GM21526 (cell line): ENCODE data around the gene MEGF10.
A peak's percentile ranks its signal among the peaks of the same experiment; 100 is the strongest.

ENCODE experiments used
- ATAC-seq: cut with Tn5 transposase; IDR thresholded peaks from one replicate; pipeline ENCODE4 v1.9.1; 2021; ENCODE audit warnings: moderate library complexity; ENCODE audit not compliant: unreplicated experiment, low FRiP score

Gene MEGF10

DNA sequence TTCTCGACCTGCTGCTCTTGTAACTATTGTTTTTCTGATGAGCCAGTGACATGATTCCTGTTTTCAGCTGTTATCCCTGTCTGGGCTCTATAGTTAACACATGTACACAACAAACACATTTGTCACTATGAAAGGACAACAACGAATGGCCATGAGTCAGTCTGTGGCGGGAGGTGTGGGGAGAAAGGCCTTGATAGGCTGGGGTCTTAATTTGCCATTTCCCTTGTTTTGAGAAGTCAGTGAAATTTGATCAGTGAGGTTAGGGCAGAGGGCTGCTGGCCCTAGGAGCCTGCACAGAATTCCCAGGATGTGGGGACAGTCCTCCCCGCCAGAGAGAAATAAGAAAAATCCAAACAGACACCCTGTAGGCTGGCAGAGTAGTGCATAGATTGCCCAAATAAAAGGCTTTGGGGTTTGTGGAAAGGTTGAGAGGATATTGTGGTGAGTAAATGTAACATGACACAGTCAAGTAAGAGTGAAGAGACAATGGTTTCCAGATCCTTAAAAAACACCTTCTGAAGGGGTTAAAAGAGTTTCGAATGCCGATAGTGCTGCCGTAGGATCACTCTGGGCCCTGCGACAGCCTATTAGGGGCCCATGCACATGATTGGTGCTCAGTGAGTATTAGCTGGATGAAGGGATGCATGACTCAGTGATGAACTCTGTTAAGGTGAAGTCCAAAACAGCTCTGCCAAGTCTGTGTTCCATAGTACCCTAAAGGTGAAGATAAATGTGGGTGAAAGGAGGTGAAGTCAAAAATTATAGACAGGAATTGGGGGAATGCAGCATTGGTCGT, 115.9 kb downstream of the MEGF10 start:
- ATAC-seq = no peak

DNA sequence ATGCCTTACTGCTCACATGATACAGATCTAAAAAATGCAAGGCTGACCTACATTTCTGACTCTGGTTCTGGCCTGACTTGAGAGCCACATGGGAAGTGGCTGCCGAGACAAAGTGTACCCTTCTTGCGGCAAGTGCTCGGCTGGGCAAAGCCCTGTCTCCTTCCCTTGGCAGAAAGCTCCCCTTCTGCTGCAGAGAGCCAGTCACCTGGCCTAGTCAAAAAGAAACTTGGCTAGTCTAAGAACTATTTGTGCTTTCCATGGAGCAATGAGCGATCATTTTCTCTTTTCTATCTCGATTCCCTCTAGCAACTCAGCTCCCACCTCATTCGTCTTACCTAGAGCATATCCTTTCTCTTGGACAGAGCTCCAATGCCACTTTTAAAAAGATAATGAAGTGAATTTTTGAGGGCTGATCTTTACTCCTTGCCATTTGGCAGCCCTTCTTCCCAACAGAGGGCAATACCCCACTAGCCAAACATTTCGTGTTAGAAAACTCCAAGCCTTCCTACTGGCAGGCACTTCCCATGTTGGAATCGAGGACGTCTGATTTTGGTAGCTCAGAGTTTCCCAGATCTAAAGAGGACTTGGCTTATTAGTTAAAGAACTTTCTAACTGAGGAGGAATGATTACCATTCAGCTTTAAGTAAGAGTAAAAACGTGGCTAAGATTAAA, 118.8 kb downstream of the MEGF10 start:
- ATAC-seq = no peak

DNA sequence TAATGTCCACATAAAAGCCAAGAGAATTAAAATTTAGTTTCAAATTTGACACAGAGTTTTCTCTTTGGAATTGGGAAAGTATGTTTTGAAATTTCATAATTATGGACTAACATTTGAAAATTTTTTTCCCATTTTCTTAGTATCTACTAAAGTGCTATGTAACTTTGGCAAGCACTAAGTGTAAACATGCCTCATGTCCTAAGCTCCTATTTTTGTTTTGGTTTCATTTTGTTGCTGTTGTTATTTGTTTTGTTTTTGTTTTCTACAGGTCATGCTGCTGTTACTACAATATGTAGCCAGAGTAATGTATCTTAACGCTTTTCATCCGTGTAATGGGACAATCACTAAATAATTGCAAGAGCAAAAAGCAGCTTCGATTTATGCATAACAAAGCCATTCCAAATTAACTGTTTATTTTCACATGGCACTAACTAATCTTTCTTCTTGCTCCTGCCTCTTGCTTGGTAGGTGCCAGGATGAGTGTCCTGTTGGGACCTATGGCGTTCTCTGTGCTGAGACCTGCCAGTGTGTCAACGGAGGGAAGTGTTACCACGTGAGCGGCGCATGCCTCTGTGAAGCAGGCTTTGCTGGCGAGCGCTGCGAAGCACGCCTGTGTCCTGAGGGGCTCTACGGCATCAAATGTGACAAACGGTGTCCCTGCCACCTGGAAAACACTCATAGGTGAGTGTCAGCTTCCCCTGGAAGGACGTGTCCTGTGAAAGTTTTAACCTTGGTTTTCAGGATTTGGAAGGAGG, 119.5 kb downstream of the MEGF10 start:
- ATAC-seq = no peak

- peak; percentile 80 for ATAC-seq
Measured at GRCh38 chr5:127410959-127411358, 120.4 kb downstream of the MEGF10 start.

DNA sequence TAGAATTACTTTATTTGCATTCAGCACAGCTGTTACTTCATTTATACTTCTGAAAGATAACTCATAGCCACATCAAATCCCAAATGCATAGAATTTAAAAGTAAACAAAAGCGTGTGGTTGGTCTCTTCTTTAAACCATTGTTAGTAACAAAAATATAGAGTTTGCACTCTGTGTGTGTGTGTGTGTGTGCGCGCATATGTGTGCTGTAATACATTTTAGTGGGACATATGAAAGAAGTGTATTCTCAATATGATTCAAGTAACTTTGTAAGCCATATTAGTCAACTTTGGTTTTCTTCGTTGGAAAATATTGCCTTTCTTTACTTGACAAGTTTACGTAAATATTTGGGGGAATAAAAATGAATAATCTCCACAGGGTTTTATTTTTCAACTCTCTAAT, 120.8 kb downstream of the MEGF10 start:
- ATAC-seq = peak; percentile 3

DNA sequence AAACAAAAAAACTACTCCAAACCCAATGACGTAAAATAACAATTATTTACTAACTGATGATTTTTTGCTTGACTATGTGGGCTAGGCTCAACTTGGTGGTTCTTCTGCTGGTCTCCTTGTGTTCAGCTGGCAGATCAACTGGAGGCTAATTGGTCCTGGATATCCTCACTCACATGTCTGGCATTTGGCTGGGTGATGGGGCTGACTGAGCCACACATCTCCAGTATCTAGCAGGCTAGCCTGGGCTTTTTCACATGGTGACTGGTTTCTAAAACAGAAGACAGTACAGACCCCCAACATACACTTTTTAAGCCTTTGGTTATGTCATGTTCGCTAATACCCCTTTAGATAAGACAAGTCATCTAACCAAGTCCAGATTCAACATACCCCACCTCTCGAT, 122.1 kb downstream of the MEGF10 start:
- ATAC-seq = no peak

DNA sequence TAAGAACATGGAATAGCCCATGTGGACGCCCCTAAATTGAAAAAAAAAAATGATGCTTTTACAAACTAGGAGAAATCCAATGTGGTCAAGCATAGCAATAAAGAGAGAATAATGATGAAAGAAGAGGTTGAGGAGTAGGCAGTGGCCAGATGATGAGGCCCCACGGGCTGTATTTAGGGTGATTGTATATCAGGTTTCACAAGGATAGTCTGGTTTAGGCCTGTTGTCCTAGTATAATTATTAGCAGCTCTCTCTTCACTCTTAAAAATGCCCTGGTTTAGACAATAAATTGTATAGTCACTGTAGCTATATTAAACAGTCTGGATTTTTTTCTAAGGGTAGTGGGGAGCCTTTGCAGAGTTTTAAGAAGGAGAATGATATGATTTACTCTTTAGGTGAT, 124.4 kb downstream of the MEGF10 start:
- ATAC-seq = no peak

- ATAC-seq = no peak
Measured at GRCh38 chr5:127416906-127417305, 126.3 kb downstream of the MEGF10 start.

GRCh38 chr5:127417528-127417927, 126.9 kb downstream of the MEGF10 start:
- no peak for ATAC-seq

- ATAC-seq = no peak
Measured at GRCh38 chr5:127418367-127418766, 127.8 kb downstream of the MEGF10 start.

DNA sequence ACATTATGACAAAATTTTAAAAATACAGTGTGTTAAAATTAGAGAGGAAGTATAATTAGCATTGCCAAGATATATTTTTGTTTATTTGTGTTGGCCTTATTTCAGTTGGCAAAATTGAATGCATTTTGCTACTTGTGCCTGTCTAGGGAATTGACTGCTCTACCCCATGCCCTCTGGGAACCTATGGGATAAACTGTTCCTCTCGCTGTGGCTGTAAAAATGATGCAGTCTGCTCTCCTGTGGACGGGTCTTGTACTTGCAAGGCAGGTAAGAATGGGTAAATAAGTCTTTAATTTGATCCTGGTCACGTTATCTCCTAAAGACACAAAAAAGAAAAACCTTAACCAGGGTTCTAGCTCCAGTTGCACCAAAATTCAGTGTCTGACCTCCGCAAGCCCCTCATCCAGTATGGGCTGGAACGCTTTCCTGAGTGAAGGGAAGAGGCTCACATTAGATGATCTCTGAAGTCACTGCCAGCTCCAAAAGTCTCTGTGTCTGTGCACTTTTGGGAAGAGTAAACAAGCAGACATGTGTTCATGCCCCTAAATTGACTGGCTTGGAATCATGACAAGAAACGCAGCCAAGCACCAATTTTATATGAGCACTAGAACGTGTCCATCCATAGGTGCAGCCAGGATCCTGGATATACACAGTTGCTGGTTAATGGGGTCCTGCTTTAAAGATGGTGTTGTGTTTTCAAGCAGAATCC, 128.5 kb downstream of the MEGF10 start:
- no peak for ATAC-seq

DNA sequence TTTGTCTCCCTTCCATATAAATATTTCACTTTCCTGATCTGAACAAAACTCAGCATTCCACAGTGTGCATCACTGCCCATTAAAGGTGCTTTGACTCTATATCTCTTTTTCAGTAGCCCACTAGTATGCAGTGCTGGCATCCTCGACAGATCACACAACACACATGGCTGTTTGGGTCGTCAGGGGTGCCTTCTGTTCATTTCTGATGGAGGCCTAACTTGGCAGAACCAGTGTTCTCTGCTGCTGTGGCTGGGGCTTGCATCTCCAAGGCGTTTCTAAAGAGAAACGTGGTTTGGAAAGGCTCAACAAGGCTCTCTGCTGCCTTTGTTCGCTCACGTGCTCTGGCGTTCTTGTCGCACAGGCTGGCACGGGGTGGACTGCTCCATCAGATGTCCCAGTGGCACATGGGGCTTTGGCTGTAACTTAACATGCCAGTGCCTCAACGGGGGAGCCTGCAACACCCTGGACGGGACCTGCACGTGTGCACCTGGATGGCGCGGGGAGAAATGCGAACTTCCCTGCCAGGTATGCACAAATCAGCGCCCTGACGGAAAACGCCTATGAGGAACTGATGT, 129.2 kb downstream of the MEGF10 start:
- no peak for ATAC-seq

DNA sequence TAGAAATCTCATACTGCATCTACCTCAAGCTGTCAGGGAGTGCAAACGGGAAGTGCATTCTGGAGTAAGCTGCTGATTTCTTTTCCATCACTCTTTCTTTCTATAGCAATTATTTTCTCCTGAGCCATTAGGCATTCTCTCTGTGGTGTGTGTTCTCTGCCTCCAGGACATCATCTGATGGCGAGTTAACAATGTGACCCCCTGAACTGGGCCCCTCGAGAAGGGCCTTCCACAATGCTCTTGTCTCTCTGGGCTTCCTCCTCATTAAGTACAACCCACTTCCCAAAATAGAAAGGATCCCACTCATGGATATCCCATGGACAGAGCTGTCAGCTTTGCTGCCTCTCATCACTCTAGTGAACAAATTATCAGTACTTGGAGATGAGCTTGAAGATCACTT, 130.2 kb downstream of the MEGF10 start:
- ATAC-seq = no peak

- ATAC-seq = no peak
Measured at GRCh38 chr5:127421471-127421870, 130.9 kb downstream of the MEGF10 start.

DNA sequence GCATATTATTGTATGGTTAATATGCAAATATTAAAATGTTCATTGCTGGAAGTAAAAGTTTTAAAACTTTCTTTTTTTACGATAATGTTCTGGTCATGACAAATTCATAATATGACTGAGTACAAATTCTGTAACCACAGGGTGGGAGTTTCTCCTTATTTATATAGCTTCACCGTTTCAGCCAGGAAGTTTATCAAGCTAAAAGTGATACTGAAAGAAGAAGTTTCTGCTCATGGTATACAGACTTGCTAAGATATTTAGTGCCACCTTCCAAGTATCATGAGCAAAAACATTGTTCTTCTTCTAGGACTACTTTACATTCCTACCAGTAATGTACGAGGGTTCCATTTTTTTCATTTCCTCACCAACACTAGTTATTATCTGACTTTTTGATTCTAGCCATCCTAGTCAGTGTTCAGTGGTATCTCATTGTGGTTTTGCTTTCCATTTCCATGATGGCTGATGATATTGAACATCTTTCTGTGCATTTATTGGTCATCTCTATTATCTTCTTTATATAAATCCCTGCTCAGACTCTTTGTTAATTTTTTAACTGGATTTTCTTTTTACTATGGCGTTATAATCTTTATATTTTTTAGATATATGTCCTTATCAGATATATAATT, 132.7 kb downstream of the MEGF10 start:
- ATAC-seq = peak; percentile 75

DNA sequence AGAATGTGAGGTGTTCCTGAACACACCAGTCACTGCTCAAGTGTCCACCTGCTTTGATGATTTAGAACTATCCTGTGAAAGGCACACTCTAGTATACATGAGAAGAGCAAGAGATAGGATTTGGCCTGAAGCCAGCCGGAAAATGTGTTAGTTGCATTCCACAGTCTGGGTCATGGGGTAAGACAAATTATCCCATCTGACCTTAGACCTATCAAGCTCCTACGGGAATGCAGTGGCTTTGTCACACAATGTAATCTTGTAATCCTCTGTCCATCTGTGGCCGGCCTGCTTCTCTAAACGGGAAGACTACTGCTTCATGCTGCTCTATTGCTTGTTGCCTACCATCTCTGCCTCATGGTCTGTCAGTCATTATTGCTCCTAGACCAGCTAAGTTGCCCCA, 134.4 kb downstream of the MEGF10 start:
- ATAC-seq = no peak

DNA sequence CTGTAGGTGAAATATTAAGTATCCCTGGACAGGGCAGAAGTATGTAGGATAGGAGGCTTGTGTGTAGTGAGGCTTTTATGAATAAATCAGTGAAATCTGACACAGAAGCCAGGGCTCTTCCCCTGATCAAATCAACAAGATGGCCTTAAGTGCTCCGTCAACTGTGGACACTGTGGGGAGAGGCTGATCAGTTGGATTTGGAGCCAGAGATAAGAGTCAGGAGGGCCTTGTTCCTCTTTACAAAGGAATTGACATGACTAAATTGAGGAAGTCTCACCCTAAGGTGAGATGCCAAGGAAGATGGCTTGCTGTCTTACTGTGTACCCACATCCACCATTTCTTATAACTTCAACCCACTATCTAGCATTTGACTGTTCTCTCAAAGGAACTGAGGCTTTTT, 135.3 kb downstream of the MEGF10 start:
- no peak for ATAC-seq

DNA sequence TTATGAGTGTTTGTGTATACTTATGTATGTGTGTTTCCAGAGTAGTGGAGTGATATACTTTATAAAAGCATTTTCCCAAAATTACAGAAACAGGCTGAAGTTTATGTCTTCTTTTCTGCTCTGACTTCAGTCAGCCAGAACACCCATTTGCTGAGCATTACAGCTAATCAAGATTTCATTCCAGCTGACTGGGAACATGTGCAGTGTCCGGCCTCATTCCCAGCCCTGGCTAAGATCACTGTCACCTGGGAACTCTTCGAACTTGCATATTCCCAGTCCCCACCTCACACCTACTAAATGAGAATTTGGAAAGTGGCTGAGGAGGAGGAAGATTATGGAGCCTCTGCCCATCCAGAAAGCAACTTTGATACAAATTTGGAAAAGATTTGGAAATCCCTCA, 136.1 kb downstream of the MEGF10 start:
- ATAC-seq = no peak

DNA sequence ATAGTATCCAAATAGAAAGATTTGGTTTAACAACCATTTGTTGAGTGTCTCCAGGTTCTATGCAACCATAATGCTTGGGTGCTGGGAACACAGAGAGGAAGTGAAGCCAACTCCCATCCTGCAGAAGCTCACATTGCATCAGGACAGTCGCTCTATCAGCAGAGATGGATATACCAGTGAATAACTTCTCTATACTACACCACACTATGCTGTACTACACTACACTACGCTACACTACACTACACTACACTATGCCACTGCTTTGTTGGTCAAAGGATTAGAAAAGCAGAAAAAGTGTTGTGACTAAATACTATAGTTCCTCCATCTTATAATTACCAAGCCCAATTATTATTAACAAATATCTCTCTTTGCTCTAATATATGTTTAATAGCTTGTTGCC, 137.7 kb downstream of the MEGF10 start:
- no peak for ATAC-seq

DNA sequence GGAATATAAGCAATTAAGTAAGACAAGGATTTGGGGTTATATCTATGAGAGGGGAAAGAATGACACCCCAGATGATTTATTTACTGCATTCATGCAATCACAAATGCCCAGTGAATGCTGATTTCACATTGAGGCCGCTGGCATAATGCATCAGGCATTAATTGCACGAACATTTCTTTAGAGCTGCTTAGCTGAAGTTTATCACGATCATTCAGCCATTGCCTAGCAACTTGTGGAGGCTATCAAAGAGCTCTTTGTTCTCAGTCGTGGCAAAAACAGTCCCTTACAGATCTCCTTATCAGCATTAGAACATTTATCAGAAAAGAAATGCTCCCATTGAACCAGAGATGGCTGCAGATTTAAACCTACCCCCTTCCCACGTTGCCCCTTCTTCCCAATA, 138.2 kb downstream of the MEGF10 start:
- ATAC-seq = no peak
